Hematopoietic multipotent progenitor cell treated with erythropoietin and hydrocortisone succinate and interleukin-3 and kit ligand, for 4 days (in vitro differentiated cells): ENCODE data around the gene DYSF.

Experiments
- DNase-seq: peaks from one replicate; pipeline ENCODE4 v3.0.0-alpha.2; 2015

DYSF gene

GRCh38 chr2:71531522-71532047, 78.2 kb downstream of the DYSF start:
- DNase-seq: peak; percentile 31

GRCh38 chr2:71532327-71532726, 79.0 kb downstream of the DYSF start:
- no peak for DNase-seq

GRCh38 chr2:71534201-71534600, 80.8 kb downstream of the DYSF start:
- no peak for DNase-seq

- no peak for DNase-seq
Measured at GRCh38 chr2:71534826-71535225, 81.5 kb downstream of the DYSF start.

DNA sequence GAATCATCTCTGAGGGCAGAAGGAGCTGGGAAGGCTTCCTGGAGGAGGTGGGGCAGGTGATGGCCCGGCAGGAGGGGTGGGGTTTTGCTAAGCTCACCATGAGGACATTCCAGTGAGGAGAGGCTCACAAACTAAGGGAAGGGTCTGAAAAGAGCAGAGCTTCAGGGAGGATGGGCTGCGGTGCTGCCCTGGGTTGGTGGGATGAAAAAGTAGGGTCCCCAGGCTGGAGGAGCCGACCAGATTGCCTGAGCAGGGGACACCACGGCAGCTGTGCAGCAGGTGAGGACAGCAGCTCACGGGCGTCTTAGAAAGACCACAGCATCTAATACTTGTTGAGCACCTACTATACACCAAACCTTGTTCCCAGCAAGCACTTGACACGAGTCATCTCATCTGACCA, 82.2 kb downstream of the DYSF start:
- DNase-seq: no peak

DNA sequence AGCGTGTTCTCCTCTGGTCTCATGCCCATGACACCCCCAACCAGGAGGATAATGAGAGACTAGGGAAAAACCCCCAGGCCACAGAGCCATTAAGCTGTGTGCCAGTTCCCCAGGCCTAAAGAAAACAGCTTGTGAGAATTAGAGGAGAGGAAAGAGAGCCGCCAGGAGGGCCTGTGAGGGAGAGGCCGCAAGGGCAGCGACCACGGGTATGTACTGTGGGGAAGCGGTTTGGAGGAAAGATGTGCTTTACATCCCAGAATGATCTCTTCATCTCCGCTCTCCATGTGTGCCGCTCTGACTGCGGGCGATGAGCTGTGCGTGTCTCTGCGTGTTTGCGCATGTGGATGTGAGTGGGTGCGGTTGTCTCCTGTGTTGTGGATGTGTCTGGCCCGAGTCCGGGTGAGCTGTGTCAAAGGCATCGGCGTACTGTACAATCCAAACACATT, 82.9 kb downstream of the DYSF start:
- no peak for DNase-seq

DNA sequence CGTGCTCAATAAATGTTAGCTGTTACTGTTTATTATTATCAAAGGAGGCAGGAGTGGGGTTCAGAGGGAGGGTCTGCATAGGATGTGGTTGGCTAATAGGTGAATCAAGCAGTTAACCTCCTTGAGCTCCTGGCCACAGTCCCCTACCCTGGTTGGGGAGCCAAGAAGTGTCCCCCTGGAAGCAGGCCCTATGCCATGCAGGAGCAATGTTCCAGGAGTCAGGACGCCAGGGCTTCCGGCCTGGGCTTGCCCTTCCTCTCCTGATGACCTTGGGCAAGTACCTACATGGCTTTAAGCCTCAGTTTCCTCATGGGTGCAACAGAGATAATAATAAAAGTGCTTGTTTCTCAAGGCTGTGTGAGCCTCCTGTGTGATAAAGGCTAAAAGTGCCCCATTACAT, 84.9 kb downstream of the DYSF start:
- no peak for DNase-seq

- DNase-seq: no peak
Measured at GRCh38 chr2:71538656-71539265, 85.4 kb downstream of the DYSF start.

DNA sequence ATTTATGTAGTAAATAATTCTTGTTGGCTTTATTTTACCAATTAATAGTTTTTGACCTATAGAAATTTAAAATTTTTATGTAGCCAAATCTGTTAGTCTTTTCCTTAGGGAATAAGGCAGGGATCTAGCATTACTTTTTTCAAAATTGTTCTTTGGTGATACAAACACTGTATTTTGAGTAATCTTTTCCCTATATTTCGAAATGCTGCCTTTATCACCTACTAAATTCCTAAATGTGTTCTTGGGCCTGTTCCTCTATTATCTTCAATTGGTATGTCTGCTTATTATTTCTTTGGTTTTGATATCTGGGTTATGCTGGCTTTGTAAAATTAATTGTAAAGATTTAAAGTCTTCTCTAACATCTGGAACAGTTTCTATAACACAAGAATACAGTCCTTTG, 87.5 kb downstream of the DYSF start:
- DNase-seq: no peak

DNA sequence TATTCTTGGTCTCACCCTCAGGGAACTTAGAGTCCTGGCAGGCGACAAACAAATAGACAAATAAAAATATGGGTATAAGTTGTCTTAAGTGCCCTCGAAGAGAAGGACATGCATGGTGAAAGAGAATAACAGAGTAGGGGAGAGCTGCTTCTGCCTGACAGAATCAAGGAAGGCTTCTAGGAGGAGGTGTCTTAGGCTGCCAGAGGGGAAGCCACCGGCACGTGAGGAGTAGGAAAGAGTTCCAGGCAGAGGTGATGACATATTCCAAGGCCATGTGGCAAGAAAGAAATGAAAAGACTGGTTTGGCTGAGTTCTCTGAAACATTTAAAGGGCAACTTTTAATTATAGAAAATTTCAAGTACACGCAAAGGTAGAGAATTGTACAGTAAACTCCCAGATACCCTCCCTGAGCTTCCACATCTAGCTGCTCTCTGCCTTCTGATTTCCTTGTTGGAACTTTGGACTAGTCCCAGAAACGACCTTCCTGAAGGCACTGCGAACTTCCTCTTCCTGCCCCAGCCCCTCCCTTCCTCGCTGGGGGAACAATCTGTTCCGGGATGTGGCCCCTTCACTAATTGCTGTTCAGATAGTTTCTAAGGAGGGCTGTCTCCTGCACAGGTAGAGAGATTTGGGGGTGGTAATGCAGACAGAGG, 91.7 kb downstream of the DYSF start:
- DNase-seq: peak; percentile 9

DNA sequence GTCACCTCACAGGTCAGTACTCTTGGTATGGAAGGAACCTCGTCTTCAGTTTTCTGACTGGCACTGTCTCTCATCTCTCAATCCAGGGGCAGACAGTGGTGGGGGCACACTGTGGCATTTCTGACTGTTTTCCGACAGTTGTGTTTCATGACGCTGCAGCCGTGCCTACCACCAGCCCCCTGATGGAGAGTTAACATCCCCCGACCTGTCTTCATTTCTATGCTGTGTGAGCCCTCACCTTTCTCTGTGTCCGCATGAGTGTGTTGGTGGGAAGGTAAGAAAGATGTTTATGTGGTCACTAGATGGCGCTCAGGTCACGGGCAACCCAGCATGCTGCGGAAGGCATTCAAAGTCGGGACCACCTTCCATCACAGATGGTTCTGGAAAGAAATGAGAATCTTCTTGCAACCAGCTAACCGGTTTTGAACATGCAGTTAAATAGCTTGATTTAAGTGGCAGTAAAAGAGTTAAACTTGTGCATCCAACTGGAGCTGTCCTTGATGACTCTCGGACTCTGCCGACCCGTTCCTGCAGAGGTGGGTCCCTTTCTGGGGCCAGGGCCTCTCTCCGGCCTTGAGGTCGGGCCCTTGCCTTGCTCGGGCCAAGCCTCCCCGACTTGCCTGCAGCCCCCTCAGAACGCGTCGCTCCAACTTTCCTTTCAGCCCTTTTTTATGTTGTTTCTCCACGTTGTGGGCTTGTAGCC, 92.4 kb downstream of the DYSF start:
- DNase-seq: peak; percentile 82

GRCh38 chr2:71546275-71546638, 92.9 kb downstream of the DYSF start:
- DNase-seq: no peak

DNA sequence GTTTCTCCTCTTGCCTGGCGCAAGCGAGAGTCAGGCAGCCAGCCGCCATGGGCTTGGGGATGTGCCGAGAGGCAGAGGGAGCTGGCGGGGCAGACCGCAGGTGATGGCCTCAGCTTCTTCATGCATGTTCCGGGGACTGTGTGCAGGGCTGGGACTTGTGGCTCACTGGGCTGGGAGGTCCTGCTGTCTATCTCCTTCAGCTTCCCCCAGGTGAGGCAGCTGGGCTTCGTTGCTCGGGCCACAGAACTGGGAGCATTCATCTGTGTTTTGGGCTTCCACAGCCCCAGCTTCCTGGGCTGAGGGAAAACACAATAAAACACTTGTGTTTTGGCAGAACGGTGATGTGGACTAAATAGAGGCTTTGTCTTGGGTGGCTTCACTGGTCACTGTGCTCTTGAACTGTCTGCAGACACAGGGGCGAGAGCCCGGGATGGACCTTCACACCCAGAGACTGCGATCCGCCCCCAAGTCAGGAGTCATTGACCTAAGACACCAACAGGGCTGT, 93.5 kb downstream of the DYSF start:
- no peak for DNase-seq

DNA sequence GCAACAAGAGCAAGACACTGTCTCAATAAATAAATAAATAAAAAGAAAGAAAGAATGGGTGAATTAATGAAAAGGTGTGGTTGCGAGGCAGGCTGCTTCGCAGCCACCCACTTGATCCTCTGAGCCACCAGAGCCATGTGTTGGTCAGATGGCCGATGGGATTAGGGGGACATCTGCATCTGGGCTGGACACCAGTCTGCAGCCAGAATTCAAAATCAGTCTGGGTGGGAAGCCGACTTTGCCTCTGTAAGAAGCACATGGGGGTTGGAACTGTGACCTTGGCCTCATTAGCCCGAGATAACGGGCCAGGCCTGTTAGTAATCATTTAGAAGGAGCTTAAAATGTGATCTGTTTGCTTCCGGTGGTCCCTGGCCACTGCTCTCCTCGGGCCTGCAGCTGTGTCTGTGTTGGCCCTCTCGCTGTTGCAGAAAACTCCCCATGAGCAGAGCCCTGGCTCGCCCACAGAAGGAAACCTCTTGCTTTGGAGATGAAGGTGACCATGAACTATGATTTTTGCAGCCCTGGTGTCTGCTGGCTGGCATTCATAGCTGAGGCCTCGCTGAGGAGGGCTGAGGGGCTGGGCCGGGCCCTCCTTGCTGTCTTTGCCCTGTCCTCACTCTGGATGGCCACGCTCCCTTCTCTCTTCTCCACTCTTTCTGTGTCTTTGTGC, 94.4 kb downstream of the DYSF start:
- DNase-seq: no peak

GRCh38 chr2:71548646-71549425, 95.5 kb downstream of the DYSF start:
- peak; percentile 80 for DNase-seq

DNA sequence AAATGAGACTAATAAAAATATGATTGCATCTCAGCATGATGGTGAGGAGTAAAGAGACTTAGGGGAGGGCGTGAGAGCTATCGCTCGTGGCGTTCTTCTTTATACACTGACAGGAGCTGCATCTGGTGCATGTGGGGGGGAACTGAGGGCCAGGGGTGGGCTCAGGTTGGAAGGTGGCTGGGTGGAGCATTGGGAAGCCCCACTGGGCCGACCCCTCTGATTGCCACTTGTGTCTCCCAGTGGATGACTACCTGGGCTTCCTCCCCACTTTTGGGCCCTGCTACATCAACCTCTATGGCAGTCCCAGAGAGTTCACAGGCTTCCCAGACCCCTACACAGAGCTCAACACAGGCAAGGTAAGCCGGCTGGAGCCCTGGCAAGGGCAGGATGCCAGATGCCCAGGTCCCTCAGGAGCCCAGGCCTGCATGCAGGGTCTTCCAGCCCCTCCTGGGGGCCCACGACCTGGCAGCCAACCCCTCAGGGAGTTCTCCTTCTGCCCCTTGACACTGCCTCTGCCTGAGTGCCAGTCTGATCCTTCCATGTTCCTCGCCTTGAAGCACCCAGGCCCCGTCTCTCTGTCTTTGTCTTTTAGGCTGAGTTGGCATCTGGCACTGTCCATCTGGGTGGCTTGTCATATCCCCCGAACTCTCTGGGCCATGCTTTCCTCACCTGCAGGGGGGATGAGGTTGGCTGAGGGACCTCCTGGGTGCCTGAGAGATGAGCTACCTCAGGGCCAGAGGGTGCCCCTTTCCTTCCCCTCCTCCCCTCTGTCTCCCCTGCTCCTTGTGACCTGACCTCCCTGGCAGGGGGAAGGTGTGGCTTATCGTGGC, 97.7 kb downstream of the DYSF start:
- DNase-seq: no peak

DNA sequence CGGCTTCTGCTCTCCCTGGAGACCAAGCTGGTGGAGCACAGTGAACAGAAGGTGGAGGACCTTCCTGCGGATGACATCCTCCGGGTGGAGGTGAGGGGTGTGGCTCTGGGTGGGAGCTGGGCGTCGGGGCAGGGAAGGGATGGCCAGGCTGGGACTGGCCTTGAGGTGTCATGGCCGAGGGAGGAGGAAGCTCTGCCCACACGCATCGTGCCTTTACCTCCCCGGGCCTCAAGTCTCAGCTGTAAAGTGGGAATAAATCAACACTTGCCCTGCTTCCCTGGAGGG, 98.2 kb downstream of the DYSF start:
- no peak for DNase-seq

DNA sequence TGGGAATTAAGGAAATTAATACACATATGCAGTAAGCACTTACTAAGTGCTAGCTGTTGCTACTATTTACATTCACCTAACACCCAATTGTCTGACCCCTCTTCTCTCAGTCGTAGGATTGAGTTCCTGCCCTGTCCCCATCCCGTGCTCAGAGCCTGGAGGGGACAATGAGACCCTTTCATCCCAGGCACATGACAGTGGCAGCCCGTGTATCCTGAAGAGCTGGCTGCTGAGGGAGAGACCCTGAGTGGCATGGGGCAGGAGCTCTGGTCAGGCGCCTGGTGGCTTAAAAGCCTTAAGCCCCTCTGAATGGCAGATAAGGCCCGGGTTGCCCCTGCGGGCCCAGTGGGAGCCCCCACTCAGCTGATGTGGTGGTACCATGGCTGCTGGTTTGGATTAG, 99.0 kb downstream of the DYSF start:
- no peak for DNase-seq

GRCh38 chr2:71552861-71553301, 99.5 kb downstream of the DYSF start:
- DNase-seq: no peak

DNA sequence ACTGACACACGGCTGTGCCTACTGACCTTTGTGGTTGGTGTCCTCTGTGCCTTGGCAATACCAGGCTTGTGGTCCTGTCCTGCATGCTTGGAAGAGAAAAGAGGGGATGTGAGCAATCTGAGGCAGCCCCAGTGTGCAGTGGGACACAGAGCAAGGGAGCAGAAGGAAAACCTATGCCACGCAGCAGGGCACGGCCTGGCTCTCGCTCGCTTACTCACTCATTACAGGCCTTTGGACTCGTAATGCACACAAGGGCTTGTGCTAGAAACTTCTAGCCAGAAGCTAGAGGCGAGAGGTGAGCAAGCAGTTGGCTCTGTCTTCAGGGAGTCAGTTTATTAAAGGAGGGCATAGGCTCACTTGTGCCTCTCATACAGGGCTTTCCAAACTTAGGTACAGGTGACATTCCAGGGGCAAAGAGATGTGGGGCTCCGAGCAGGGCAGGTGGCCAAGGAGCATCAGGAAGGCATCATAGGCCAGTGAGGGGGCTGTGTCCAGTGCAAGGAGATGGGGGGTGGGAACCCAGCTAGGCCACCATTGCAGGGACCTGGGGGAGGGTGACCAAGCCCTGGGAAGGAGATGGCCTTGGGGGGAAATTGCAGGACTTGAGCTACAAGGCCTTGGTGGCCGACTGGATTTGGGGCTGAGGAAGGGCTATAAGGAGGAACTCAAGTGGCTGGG, 100.8 kb downstream of the DYSF start:
- DNase-seq: no peak

GRCh38 chr2:71554706-71555056, 101.3 kb downstream of the DYSF start:
- no peak for DNase-seq
